Lower leg skin (tissue), 3 donors: ENCODE results near the gene SLC35F3.

Experiments used
- CTCF ChIP-seq, 3 donors: fragments of 450-650 bp; IDR thresholded peaks; one replicate each; pipeline ENCODE4 v1.5.1; 2016; ENCODE audit warnings: antibody characterized with exemption in 3 of 3, mild to moderate bottlenecking in 3 of 3, moderate library complexity in 2 of 3
- POLR2A ChIP-seq, 2 donors: fragments of 450-650 bp; IDR thresholded peaks; one replicate each; pipeline ENCODE4 v1.6.1; 2016 to 2017; ENCODE audit warnings: antibody characterized with exemption in 2 of 2, mild to moderate bottlenecking in 1 of 2, moderate library complexity in 1 of 2

DNA sequence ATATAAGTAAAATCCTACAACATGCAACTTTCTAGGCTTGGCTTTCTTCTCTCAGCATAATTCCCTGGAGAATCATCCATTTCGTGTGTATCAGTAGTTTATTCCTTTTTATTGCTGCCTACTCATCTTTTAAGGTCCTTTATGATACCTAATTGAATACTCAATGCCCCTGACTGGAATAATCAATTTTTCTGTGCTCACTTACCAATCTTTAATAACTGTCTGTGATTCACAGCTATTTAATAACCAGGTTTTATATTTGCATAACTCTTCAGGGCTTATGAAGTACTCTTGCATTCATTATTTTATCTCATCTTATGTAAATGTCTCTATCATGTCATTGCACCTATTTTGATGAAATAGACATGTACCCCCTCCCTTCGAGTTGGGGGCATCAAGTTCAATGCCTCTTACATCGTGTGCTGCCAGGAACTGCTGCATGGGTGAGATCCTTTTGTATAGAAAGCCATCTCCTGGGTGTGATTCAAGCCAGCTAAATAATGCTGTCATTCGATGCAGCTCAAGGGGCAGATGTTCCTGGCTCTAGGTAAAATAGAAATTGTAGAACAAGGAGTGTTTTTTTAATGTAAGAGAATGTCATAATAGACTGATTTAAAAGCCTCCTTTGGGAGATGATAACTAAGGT is 222.7 kb downstream of the SLC35F3 start:
- no peak for TF ChIP-seq CTCF (IDR thresholded peaks at IDR 0.05)
- no peak for TF ChIP-seq POLR2A (IDR thresholded peaks at IDR 0.05)
